NB4 (cell line): ENCODE data around the gene RGPD3.
"Not testable (repeated sequence)": the region's sequence is repeated elsewhere in the genome, so short reads cannot be mapped to it uniquely, and the experiment has no call there.

Experiments used
- CTCF ChIP-seq: IDR thresholded peaks from one replicate; pipeline ENCODE4 v1.5.1; 2012; ENCODE audit warnings: low read depth, low read length
- POLR2A ChIP-seq: IDR thresholded peaks from 2 replicates; pipeline ENCODE4 v1.6.1; 2011; ENCODE audit warnings: mild to moderate bottlenecking; ENCODE audit not compliant: insufficient read length; ENCODE audit errors: extremely low read depth
- TF ChIP-seq, protein P1 (sequence below): IDR thresholded peaks from 2 replicates; pipeline ENCODE4 v1.6.1; 2011; ENCODE audit warnings: low read depth, low read length

GRCh38 chr2:106513391-106513790 is 45.2 kb upstream of the RGPD3 start:
- TF ChIP-seq CTCF, POLR2A: not testable (repeated sequence)
- TF ChIP-seq, protein P1, sequence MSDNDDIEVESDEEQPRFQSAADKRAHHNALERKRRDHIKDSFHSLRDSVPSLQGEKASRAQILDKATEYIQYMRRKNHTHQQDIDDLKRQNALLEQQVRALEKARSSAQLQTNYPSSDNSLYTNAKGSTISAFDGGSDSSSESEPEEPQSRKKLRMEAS: not testable (repeated sequence)
